ENCODE results near the gene SAC3D1.

The SAC3D1 gene

GRCh38 chr11:65060913-65061408, 20.0 kb downstream of the SAC3D1 start:
- DNase-seq, result peak; percentile 70

DNA sequence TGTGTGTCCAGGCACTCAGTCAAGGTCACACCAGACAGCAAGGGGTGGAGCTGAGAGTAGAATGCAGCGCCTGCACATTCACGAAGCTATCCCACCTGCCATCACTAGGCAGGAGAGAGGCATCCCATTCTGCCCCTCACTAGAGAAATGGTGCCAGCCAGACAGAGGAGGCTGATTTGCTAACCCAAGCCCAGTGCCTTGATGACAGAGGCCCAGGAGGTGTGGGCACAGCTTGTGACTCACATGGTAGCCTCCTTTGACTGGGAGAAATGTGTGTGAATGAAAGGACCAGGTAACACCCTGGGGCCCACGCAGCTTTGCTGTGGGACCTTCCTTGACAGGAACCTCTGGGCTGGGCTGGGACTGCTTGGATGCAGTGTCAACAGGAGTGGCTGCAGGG, 22.5 kb downstream of the SAC3D1 start:
- DNase-seq, result no peak

GRCh38 chr11:65064847-65065240, 23.8 kb downstream of the SAC3D1 start:
- no peak for DNase-seq

DNA sequence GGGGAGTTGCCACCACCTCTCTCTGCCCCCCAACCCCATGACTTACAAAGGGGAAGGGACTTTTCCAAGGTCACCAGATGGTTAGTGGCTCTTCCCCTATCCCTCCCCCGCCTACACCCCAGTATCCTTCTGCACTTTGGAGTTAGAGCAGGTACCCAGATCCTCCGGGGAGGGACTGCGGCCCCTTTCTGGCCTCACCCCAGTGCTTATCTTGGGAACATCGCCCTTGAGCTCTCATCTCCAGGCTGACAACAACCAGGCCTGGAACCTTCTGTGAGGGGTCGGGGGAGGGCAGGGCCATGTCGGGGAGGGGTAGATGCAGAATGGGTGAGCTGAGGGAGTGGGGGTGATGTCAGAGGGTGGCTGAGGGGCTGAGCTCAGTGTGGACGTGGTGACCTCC, 24.8 kb downstream of the SAC3D1 start:
- no peak for DNase-seq

DNA sequence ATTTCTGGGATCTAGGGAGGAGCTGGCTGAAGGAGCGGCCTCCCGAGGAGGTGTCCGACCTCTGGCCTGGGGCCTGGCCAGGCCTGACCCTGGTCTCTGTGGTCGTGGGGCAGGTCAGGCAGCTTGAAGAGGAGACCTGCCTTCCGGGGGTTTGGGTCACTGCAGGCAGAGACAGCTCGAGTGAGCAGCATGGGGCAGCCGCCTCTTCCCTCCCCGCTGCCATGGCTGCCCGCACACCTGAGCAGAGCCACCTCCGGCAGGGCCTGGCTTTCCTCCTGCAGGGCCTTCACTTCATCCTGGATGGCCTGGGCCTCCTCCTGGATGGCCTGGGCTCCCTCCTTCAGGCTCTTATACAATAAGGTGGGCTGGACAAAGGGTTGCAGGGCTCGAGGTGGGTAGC, 25.3 kb downstream of the SAC3D1 start:
- DNase-seq, result no peak

DNA sequence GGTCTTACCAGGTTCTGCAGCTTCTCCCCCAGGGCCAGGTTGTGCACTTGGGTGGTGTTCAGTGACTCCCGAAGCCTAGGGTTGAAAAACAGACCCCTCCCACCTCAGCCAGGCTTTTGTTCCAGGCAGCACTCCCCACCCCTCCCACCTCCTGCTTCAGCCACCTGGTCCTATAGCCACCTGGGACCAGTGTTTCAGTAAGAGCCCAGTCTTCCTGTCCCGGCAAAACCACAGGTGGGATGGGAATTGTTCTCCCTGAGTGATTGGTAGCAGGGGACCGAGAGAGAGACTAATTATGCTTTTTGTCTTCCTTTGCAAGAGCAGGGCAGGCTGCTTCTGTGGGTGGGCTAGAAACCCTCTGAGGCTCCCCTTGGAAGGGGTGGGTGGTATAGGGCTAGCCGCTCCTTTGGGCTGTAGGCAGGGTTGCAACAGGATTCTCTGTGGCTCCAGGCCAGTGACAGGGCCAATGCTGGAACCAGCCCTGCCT, 25.8 kb downstream of the SAC3D1 start:
- no peak for DNase-seq

GRCh38 chr11:65067446-65067845, 26.4 kb downstream of the SAC3D1 start:
- DNase-seq, result no peak

- DNase-seq, result no peak
These were observed 28.2 kb downstream of the SAC3D1 start for GRCh38 chr11:65069217-65069616.

GRCh38 chr11:65071907-65072630, 31.1 kb downstream of the SAC3D1 start:
- DNase-seq, result no peak

GRCh38 chr11:65072631-65072966, 31.6 kb downstream of the SAC3D1 start:
- no peak for DNase-seq

DNA sequence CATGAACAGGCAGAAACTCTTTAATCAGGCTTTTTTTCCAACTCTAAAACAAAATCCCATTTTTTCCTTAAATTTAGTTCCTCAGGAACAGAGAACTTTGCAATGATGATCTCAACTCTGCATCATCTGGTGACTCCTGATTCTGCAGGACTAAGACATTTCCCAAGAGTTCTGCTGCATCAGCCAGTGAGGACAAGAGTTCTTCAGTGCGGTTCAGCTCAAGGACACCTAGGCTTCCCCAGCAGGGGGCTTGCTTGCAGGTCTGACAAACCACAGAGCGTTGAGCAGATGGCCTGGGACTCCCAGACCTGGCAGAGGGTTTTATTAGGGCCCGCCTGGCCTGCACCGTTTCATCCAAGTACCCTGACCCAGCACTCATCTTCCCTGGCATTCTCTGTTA, 36.4 kb downstream of the SAC3D1 start:
- DNase-seq, result no peak

GRCh38 chr11:65078151-65078550, 37.1 kb downstream of the SAC3D1 start:
- peak; percentile 75 for DNase-seq

DNA sequence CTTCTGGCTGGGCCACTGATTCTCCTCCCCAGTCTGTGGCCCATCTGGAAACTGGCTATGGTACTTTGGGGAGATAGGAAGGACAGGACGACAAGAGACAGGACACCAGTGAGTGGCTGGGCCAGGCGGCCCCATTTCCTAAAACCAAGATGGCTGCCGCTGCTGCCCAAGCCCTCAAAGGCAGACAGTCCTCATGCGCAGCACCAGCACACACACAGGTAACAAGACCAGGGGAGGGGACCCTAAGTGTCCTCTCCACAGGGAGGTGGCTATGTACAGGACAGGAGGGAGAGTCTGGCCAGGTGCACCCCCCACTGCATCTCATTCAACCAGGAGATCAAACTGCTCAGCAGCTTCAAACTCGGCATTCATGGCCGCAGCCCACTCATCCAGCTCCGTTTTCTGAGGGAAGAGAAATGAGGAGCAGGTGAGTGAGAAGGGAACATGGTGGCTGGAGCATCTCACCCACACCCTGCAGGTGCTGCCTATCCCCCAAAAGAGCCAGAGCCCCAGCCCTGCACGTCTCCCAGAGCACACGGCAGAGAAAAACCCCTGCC, 37.9 kb downstream of the SAC3D1 start:
- DNase-seq, result no peak

DNA sequence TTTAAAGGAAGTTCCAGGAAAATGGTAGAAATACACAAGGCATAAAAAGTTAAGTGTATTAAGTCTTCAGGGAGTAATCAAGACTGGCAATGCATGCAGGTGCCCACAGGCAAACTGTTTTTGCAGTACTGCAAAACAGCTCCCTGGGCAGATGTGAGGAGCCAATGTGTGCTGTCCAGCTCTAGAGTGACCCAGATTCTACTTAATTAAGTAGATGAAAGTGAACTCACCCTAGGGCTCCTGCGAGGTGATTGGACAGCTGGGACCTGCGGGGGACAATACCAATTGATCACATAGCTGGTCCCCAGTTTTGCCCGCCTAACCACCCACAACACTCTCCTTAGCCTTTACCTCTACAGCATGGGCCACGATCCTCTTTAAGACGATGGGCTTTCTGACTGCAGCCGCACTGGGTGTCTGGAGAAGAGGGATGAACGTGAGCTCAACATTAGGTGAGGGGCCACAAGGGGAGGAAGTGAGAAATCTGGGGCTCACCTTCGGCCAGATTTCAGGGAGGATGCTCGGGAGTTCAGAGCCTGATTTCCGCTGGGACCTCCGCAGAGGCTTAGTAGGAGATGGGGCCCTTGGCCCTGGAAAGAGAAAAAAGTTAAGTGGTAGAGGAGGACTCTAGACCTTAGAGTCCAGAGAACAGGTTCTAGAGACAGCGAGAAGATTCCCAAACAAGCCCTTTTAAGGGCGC, 42.3 kb downstream of the SAC3D1 start:
- no peak for DNase-seq

DNA sequence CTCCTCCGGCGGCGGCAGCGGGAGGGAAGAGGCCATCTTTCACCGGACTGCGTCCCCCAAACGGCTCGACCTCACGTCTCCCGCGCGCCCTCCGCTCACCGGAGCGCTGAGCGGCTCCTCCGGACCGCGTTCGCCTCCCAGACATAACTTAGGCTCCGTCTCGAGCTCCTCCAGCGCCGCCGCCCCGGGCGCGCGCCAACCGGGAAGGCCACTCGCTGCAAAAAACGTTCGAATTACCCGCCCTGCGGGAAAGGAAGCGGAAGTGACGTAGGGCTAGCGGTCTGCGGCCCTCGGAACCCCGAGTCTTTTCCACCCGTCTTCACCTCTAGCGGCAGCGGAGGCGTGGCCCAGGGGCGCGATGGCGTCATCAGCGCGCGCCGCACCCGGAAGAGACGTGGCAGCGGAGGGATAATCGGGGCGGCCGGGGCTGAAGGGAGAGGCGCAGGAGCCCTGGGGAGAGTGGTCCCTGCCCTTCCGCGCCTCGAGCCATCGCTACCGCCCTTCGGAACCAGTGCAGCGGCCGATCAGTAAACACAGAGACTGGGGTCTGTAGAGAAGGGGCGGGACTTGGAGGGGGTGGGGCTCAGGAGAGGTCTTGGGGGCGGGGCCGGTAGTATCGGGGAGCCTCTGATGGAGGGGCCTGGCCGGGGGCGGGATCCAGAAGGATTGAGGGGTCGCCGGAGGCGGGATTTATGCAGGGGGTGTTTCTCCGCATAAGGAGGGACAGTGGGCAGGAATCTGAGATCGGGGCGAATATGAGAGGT, 43.0 kb downstream of the SAC3D1 start, which contains the start of the genes CDCA5 and ZFPL1:
CDCA5 (minus strand) TSS at position 207 of the 764 bp plus-strand sequence; CDS start at position 145, 62 bp downstream.
ZFPL1 (plus strand) TSS at position 389 of the 764 bp plus-strand sequence. CDS start 477 bp downstream, outside the sequence.
- peak; percentile 97 for DNase-seq

GRCh38 chr11:65084598-65085375, 43.8 kb downstream of the SAC3D1 start:
- DNase-seq, result no peak

DNA sequence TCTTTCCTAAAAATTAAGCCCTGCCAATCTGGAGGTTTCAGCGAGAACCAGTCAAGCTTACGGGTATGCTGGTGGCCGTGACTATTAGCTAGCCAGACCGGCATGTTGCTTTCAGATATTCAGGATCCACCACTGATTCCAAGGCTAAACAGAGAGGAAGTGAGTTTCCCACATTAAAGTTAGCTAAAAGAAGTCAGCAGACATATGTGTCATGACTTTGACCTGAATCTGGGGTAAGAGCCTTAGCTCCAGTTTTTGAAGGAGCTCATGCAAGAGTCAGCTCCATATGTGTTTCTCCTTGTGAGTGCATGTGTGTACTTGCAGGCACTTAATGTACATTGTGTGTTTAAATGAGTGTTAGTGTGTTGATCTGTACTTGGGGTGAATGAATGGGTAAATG, 44.4 kb downstream of the SAC3D1 start:
- no peak for DNase-seq

DNA sequence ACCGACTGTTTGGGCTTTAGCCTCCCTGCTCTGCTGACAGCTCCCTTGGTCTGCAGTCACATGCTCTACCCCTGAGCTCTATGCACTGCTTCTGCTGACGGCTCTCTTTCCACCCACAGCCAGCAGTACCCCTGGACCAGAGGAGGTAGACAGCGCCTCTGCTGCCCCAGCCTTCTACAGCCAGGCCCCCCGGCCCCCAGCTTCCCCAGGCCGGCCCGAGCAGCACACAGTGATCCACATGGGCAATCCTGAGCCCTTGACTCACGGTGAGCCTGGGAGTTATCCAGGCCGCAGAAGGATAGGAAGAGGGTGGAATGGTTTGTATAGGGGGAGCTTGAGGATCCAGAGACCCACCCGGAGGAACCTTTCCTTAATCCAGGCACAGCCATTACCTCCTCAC, 45.8 kb downstream of the SAC3D1 start:
- DNase-seq, result no peak

DNA sequence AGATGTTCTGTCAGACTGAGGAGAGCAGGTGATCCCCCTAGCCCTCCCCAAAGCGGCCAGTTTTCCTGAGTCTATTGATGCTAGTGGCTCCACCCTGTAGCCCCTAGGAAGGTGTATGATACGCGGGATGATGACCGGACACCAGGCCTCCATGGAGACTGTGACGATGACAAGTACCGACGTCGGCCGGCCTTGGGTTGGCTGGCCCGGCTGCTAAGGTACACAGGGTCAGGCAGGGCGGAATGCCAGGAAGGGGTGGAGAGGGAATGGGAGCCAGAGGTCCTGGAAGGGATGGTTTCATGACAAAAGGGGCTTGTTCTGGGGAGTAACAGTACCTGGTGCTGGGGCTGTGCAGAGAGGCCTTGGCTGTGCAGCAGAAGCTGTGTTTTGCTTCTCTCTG, 46.2 kb downstream of the SAC3D1 start:
- DNase-seq, result no peak

- DNase-seq, result no peak
These were observed 46.8 kb downstream of the SAC3D1 start for GRCh38 chr11:65087827-65088226.

DNA sequence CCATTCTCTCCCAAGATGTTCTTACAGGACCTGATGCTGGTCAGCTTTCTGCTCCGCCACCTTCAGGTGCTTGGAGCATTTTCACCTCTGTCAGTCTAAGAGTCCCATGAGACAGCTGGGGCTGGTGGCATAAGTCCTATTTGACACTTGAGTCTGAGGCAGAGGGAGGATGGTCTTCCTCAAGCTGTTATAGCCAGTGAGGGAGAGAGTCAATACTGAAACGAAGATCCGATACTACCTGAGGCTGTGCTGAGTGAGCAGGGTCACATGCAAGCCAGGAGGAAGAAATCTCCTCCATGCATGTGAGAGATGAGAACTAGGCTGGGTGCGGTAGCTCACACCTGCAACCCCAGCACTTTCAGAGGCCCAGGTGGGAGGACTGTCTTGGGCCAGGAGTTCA, 48.6 kb downstream of the SAC3D1 start:
- no peak for DNase-seq

DNA sequence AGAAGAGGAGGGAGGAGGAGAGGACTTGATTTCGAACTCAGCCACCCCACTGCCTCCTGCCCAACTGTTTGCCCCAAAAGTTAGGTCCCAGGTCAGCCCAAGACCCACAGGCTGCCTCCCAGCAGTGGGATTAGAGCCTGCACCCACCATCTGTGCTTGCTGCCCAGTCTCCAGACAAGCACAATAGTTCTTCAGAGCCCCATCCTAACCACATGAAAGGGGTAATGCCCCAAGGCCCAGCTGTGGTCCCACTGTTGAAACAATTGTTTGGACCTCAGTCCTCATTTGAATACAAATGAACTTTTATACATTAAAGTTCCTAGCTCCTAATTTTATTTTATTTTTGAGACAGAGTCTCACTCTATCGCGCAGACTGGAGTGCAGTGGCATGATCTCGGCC, 49.6 kb downstream of the SAC3D1 start:
- DNase-seq, result no peak

Data from 8988T (cell line).